Measurements from ENCODE around the gene CDCA4. TPM values are rescaled to one million over a fixed set of nuclear protein-coding genes. Genes with fewer than 3 reads are reported as not detected.

The CDCA4 gene
- polyA plus RNA-seq, 1 of the 3 experiments (the other 2 are of a cell fraction), result 26.8 TPM

DNA sequence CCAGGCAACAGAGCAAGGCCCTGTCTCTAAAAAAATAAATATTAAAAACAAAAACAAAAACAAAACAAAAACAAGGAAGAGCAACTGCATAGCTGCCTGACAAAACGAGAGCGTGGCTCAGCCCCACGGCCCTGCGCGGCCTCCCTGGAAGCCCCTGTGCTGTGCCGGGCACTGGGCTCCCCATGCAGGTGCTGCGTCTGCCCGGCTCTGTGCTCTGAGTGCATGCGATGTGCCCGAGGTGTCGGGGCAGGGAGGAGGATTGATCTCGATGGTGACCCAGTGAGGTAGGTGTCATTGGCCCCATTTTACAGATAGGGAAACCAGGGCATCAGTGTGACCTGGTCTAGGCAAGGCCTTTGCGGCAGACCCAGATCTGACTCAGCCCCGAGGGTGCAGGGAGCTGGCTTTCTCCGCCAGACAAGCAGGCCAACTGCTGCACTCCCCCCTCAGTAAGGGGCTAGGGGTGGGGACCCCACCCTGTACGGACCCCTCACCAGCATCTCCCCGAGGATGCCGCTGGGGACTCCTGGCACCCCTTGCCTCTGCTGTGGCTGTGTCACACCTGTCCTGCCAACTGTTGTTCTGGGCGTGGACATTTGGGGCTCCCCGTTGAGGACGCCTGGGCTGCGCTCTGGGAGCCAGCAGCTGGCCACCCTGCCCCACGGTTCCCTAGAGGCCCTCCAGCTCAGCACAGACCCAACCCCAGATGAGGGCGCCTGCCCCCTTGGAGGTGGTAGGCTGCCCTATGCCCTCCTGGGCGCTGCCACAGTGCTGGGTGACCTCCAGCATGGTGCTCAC lies 29.1 kb upstream of the CDCA4 start:
- H3K4me1 ChIP-seq (ENCODE audit: control insufficient read depth in 1 of 2, insufficient read depth in 2 of 2, low read depth in 1 of 2, low read length in 1 of 2), result peaks cover 0 to 5% of the 10 kb centered on the region in 2 experiments; a peak in 1 of 4 replicates
- H3K27me3 ChIP-seq (ENCODE audit: insufficient read depth), result no peaks in the 10 kb centered on the region
- ChIA-PET POLR2A (no interaction called here), CTCF (interaction anchor here (0.6 to 6.1 kb wide), 5 partner anchors 36 to 156 kb away, joined by 3 to 51 read pairs (median 3); no protein-coding TSS in a partner anchor)
- 90% methylated on average over 17 of the region's 25 CpGs for WGBS (ENCODE audit: low lambda C conversion rate)
- no peaks in the 10 kb centered on the region for H3K9me3 ChIP-seq
- no peak overlapping the region for H3K9ac ChIP-seq
- H2AFZ ChIP-seq (ENCODE audit: low read depth), result no peak overlapping the region
- no peak overlapping the region for H3K4me3 ChIP-seq (ENCODE audit: low read depth in 2 of 2, low read length in 1 of 2)
- no peaks in the 10 kb centered on the region for H3K79me2 ChIP-seq (ENCODE audit: insufficient read depth)
- H3K27ac ChIP-seq (ENCODE audit: low read depth in 2 of 2, low read length in 1 of 2), result no peak overlapping the region
- H3K4me2 ChIP-seq, result no peak overlapping the region
- TF ChIP-seq POLR2AphosphoS5 (IDR thresholded peaks at IDR 0.05; ENCODE audit: low read depth, low read length) (no peak), FOSL2 (IDR thresholded peaks at IDR 0.05; ENCODE audit: borderline replicate concordance, low read depth) (no peak), CHD2 (IDR thresholded peaks at IDR 0.05; ENCODE audit: low read length, partially characterized antibody) (no peak), NFIC (IDR thresholded peaks at IDR 0.05; ENCODE audit: borderline replicate concordance) (no peak), USF2 (IDR thresholded peaks at IDR 0.05; ENCODE audit: borderline replicate concordance, low read depth, low read length) (no peak), YY1 (IDR thresholded peaks at IDR 0.05; ENCODE audit: low read depth) (no peak), JUND (IDR thresholded peaks at IDR 0.05) (no peak), FOXJ3 (CRISPR knock-in tag; IDR thresholded peaks at IDR 0.05) (no peak), TEAD4 (IDR thresholded peaks at IDR 0.05; ENCODE audit: borderline replicate concordance, insufficient read depth) (no peak), TCF12 (IDR thresholded peaks at IDR 0.05) (no peak), RCOR1 (IDR thresholded peaks at IDR 0.05; ENCODE audit: low read length) (no peak), ELF1 (IDR thresholded peaks at IDR 0.05) (no peak)
- TF ChIP-seq, protein P1, sequence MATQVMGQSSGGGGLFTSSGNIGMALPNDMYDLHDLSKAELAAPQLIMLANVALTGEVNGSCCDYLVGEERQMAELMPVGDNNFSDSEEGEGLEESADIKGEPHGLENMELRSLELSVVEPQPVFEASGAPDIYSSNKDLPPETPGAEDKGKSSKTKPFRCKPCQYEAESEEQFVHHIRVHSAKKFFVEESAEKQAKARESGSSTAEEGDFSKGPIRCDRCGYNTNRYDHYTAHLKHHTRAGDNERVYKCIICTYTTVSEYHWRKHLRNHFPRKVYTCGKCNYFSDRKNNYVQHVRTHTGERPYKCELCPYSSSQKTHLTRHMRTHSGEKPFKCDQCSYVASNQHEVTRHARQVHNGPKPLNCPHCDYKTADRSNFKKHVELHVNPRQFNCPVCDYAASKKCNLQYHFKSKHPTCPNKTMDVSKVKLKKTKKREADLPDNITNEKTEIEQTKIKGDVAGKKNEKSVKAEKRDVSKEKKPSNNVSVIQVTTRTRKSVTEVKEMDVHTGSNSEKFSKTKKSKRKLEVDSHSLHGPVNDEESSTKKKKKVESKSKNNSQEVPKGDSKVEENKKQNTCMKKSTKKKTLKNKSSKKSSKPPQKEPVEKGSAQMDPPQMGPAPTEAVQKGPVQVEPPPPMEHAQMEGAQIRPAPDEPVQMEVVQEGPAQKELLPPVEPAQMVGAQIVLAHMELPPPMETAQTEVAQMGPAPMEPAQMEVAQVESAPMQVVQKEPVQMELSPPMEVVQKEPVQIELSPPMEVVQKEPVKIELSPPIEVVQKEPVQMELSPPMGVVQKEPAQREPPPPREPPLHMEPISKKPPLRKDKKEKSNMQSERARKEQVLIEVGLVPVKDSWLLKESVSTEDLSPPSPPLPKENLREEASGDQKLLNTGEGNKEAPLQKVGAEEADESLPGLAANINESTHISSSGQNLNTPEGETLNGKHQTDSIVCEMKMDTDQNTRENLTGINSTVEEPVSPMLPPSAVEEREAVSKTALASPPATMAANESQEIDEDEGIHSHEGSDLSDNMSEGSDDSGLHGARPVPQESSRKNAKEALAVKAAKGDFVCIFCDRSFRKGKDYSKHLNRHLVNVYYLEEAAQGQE (IDR thresholded peaks at IDR 0.05; ENCODE audit: low read depth, low read length), result no peak
- TF ChIP-seq, protein P2, sequence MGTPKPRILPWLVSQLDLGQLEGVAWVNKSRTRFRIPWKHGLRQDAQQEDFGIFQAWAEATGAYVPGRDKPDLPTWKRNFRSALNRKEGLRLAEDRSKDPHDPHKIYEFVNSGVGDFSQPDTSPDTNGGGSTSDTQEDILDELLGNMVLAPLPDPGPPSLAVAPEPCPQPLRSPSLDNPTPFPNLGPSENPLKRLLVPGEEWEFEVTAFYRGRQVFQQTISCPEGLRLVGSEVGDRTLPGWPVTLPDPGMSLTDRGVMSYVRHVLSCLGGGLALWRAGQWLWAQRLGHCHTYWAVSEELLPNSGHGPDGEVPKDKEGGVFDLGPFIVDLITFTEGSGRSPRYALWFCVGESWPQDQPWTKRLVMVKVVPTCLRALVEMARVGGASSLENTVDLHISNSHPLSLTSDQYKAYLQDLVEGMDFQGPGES (IDR thresholded peaks at IDR 0.05; ENCODE audit: low read depth, low read length), result no peak
- TF ChIP-seq, protein P3, sequence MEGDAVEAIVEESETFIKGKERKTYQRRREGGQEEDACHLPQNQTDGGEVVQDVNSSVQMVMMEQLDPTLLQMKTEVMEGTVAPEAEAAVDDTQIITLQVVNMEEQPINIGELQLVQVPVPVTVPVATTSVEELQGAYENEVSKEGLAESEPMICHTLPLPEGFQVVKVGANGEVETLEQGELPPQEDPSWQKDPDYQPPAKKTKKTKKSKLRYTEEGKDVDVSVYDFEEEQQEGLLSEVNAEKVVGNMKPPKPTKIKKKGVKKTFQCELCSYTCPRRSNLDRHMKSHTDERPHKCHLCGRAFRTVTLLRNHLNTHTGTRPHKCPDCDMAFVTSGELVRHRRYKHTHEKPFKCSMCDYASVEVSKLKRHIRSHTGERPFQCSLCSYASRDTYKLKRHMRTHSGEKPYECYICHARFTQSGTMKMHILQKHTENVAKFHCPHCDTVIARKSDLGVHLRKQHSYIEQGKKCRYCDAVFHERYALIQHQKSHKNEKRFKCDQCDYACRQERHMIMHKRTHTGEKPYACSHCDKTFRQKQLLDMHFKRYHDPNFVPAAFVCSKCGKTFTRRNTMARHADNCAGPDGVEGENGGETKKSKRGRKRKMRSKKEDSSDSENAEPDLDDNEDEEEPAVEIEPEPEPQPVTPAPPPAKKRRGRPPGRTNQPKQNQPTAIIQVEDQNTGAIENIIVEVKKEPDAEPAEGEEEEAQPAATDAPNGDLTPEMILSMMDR (IDR thresholded peaks at IDR 0.05), result no peak
- TF ChIP-seq, protein P4, sequence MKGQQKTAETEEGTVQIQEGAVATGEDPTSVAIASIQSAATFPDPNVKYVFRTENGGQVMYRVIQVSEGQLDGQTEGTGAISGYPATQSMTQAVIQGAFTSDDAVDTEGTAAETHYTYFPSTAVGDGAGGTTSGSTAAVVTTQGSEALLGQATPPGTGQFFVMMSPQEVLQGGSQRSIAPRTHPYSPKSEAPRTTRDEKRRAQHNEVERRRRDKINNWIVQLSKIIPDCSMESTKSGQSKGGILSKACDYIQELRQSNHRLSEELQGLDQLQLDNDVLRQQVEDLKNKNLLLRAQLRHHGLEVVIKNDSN (IDR thresholded peaks at IDR 0.05; ENCODE audit: borderline replicate concordance, low read depth), result no peak
- H3K36me3 ChIP-seq (replicated peaks in 1 of 2; ENCODE audit: control insufficient read depth in 1 of 2, insufficient read depth in 2 of 2, low read length in 1 of 2), result no peaks in the 10 kb centered on the region
- H4K20me1 ChIP-seq (ENCODE audit: insufficient read depth), result no peaks in the 10 kb centered on the region
- H3F3A ChIP-seq (replicated peaks; ENCODE audit: insufficient read depth), result no peaks in the 10 kb centered on the region
- DNase-seq, result peak; percentile 30
- no peaks in the 10 kb centered on the region for H3K9me2 ChIP-seq
